CD4-positive, alpha-beta T cell treated with Interferon gamma for 1 hour (primary cell): ENCODE results near the gene PDE6B.

Experiments used
- DNase-seq: peaks from one replicate; pipeline ENCODE4 v3.0.0-alpha.2; 2020

PDE6B gene

DNA sequence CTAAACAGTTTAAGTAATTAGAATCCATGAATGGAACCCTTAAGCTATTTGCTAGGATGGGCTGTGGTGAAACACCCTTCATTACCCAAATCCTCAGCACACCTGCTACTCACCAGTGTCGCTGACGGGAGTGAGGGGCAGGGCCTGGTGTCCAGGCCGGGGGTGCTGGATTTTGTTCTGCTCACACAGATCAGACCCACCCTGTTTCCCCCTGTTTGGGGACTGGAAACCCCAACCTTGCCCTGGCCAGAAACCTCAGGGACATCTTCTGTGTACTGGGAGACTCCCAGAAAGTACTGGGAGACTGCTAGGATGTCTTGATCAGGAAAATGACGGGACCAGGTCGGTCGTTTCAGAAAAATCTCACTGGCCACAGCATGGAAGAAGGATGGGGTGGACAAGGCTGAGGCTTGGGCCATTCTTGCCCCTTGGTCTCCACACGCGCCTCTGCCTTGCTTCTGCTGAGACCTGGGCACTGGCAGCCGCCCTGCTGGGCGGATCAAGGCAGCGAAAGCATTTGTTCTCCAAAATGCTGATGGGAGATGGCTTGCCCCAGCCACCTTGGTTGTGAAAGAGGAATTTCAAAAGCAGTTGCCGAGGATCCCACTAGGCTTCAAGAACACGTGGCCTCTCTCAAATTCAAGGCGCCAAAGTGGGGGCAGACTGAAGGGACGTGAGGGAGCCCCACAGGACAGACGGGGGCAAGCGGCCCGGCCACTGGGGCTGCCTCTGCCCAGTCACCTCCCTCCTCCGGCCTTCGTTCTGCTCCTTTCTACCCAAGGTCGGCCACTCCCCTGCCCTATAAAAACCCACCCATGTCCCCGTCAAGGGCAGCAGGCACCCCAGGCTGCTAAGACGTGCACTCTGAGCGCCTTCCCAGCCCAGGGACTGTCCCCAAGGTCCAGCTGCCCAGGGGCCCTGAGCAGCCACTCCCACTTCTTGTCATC lies 23.5 kb upstream of the PDE6B start:
- DNase-seq, result no peak

DNA sequence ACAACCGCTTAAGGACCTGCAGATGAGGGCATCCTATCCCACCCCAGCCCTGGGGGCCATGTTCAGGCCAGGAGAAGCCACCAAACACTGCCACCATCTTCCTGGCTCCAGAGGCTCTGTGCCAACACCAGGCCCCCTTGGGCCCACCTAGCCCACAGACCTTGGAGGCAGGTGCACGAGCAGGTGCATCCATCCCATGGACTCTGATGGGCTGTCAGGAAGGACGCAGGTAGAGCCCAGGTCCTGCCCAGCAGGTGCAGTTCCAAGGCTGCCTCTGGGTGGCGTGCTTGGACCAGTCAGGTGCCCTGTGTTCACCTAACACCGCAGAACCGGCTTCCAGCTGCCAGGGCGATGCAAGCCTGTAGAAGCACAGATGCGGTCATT lies 22.8 kb upstream of the PDE6B start:
- DNase-seq, result peak; percentile 41

DNA sequence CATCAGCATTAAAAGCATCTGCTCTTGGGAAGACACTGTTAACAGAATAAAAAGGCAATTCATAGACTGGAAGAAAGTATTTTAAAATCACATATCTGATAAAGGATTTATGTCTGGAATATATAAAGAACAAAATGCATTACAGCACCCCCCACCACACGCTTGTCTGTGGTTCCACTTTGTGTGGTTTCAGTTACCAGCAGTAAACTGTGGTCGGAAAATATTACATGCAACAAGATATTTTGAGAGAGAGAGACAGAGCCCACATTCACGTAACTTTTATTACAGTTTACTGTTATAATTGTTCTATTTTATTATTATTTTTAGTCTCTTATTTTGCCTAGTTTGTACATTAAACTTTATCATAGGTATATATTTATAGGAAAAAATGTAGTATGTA lies 21.2 kb upstream of the PDE6B start:
- no peak for DNase-seq

DNA sequence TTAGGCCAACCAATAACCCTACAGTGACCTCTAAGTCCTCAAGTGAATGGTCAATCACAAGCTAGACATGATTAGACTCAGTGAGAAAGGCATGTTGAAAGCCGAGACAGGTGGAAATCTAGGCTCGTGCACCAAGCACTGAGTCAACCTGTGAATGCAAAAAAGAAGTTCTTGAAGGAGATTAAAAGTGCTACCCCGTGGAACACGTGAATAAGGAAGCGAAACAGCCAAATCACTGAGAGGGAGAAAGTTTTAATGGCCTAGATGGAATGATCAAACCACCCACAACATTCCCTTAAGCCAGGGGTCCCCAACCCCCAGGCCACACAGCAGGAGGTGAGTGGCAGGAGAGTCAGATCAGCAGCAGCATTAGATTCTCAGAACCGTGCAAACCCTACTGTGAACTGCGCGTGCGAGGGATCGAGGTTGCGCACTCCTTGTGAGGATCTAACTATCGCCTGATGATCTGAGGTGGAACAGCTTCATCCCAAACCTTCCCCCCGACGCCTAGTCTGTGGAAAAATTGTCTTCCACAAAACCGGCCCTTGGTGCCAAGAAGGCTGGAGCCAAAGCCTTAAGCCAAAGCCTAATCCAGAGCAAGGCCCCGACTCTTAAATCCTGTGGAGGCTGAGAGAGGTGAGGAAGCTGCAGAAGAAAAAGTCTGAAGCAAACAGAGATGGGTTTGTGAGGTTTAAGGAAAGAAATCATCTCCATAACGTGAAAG lies 19.5 kb upstream of the PDE6B start:
- no peak for DNase-seq

DNA sequence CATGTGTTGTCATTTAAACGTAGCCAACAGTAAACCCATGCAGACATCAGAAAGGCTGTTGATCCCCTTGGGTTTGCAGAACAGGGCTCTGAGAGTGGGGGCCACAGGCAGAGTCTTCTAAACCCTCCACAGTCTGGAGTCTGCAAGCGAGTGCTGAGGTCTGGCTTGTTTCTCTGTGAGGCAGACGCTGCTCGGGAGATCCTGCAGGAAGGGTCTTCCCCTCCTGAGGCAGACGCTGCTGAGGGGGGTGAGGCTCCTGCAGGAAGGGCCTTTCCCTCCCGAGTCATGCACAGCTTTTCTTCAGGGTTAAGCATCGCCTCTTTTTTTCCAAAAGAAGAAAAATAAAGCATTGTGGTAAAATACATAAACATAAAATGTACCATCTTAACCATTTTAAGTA lies 17.1 kb upstream of the PDE6B start:
- DNase-seq, result no peak

DNA sequence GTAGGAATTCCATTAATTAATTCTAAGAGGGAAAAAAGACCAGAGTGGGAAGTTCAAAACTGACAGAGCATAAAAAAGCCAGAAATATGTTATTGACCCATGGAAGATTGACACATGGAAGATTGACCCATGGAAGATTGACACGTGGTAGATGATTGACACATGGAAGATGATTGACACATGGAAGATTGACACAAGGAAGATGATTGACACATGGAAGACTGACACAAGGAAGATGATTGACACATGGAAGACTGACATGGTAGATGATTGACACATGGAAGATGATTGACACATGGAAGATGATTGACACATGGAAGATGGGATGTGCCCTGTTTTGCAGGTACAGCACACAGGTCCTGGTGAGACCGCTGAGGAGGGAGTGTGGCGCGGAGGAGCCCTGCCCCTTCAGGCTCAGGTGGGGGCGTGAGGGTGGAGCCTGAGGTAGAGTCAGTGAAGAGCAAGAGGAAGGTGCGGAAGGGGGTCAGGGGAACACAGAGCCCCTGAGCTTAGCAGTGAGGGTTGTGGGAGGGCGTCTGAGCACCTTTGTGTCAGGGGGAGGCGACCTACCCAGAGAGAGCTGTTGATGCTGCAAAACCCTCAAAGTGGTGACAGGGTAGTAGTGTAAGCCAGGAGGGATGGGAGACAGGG lies 15.8 kb upstream of the PDE6B start:
- DNase-seq, result no peak

DNA sequence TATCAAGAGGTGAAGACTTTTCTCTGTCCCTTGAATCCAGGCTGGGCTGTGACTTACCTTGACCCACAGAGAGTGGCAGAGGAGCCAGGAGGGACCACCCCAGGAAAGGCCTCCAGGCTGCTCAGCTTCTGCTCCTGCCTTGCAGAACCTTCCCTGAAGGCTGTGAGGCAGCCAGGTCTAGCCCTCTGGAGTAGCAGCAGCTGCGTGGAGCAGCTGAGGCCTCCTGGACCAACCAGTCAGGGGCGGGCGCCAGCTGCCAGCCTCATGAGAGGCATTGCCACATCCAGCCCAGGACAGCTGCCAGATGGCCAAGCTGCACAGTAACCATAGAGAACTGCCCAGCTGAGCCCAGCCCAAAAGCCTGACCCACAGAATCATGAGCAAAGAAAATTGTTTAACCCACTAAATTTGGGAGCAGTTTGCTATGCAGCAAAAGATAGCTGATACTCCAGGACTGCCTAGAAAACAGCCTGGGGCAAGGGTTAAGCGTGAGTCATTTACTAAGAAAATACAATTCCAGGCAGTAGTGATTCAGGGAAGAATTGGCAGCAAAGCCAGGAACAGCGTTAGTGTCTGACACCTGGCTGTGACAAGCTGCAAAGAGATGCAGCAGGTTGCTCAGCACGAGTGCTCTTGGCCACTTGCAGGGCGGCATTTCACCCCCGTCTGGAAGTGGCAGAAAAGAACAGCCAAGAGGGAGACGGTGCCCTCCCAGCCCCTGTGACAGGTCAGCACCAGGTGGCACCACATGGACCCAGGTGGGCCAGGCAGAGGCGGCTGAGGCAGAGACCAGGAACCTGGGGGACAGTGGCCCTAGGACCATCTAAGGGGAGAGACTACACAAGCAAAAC lies 14.7 kb upstream of the PDE6B start:
- no peak for DNase-seq

DNA sequence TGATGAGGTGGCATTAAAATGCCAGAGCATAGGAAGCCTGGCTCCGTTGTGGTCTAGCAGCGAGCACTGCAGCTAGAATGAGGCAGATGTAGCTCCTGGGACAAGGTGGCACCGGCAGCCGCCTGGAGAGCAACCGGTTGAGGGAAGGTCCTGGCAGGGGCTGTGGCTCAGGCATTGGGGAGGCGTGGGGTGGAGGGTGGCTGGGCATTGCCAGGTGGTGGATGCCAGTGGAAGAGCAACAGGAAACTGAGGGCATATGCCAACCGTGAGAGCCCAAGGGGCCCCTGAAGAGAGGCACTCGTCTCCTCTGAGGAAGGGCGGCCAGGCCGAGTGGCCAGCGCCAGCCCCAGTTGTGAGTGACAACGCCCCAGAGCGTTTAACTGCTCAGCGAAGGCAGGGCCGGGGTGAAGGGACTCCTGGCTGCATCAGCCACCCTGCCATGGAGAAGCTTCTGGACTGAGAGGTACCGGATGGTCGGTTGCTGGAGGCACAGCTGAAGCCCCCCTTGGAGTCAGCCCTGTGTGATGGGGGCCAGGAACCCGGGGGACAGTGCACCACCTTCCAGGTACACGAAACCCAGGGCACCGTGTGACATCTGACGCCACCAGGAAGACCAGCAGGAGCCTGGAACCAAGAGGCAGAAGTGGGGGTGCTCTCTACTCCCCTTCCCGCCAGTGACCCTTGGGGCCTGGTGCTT lies 13.2 kb upstream of the PDE6B start:
- no peak for DNase-seq

DNA sequence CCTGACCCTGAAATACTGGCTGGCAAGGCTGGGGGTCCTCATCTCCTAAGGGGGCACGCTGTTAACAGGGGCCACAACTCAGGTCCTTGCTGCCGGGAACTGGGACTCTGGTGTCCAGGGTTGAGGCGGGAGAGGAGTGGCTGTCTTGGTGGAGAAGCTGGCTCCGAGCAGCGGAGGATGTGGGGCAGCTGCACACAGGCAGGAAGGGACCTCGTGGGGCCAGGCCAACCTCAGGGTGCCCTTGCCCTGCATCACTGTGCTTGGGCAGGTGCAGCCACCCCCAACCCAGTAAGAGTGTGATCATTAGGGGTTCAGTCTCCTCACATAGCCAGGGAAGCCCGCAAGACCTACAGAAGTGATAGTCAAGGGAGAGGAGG lies 12.6 kb upstream of the PDE6B start:
- DNase-seq, result no peak

DNA sequence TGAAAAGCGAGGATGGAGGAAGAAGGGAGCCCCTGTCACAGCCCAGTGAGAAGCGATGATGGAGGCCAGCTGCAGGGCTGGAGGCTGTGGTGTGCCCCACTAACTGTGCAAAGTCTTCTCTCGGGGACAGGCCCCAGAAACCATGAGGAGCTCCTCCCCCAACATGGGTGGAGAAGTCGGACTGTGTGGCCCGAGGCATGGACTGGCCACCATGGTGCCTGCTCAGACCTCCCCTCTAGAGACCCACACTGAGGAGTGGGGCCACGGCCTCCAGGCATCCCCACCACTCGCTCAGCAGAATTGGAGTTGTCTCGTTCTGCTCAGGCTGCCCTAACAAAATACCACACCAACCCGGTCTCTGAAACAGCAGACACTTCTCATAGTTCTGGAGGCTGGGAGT lies 12.2 kb upstream of the PDE6B start:
- no peak for DNase-seq

DNA sequence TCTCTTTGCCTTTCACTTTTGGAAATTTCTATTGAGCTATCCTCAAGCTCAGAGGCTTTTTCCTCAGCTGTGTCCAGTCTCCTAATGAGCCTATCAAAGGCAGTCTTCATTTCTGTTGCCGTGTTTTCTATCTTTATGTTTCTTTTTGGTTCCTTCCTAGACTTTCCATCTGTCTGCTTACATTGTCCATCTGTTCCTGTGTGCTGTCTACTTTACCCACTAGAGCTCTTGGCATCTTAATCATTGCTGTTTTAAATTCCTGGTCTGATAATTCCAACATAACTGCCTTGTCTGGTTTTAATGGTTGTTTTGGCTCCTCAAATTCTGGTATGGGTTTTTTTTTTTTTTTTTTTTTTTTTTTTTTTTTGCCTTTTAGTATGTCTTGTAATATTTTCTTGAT lies 9.3 kb upstream of the PDE6B start:
- DNase-seq, result no peak

DNA sequence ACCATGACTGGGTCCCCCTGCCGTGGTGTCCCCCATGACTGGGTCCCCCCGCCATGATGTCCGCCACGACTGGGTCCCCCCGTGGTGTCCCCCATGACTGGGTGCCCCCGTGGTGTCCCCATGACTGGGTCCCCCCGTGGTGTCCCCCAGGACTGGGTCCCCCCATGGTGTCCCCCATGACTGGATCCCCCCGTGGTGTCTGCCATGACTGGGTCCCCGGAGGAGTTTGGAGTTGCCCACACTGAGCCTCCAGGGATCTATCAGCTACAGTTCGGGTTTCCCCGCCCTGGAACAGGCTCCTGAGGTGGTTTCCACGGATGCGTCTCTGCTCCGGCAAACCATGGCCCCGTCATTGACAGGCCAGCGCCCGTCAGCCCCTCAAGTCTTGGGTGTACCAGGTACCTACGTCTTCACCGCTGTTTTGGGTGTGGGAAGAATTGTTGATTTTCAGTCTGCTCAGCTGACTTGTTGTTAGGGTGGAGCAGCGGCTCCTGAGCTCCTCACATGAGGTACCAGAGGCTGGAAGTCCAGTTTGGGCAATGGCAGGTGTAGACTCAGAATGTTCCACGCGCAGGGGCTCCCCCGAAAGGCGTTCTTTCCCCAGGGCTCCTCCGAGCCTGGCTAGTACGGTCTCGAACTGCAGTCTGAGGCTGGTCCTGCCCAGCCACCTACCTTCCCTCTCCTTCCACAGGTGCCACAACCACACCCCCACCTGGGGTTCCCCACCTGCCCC lies 8.3 kb upstream of the PDE6B start:
- no peak for DNase-seq

DNA sequence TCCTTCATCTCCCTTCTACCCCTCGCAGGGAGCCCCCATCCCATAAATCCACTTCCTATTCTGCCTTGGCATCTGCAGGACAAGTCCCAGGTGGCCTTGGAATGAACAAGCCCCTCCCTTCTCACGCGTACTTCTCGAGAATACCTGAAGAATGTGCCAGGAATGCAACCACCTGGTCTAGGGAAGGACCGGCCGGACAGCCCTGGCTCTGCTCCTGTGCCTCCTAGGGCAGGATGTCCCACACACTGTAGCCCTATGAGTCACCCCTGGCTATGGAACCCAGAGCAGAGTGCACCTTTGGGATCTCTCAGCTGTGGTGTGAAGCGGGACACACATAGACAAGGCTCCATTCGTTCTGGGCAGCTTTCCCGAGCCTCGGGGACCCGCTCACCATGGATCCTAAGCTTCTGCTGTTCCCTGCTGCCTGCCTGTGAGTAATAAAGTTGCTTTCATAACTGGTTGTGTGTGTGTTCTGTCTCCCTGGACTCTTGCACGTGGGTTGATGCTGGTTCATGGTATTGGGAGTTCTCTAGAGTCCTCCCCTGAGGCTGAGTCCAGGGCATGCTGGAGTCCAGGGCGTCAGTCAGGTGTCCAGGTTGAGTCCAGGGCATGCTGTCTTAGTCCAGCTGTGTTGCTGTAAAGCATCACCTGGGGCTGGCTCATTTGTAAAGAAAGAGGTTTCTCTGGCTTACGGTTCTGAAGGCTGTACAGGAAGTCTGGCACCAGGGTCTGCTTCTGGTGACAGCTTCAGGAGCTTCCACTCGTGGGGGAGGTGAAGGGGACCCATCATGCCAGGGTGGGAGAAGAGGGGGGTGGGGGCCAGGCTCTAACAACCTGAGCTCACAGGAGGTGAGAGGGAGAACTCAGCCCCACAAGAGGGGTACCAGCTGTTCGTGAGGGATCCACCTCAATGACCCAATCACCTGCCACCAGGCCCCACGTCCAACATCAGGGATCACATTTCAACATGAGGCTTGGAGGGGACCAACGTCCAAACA lies 7.4 kb upstream of the PDE6B start:
- no peak for DNase-seq

DNA sequence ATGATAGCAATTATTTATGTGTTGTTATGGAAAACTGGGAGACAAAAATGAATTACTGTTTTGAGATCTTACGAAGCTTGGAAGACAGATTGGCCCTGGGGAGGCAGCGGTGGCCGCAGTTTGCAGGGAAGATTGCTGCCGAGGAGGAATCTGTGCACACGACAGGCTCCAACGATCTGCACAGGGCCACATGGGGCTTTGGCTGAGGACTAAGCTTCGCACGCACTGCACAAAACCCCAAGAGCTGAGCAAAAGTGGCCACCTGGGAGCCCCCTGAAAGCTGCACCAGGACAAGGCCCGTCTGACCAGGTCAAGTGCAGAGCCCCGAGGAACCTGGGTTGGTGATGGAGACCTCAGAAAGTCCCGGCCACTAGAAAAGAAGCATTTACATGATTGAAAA lies 5.2 kb upstream of the PDE6B start:
- no peak for DNase-seq

DNA sequence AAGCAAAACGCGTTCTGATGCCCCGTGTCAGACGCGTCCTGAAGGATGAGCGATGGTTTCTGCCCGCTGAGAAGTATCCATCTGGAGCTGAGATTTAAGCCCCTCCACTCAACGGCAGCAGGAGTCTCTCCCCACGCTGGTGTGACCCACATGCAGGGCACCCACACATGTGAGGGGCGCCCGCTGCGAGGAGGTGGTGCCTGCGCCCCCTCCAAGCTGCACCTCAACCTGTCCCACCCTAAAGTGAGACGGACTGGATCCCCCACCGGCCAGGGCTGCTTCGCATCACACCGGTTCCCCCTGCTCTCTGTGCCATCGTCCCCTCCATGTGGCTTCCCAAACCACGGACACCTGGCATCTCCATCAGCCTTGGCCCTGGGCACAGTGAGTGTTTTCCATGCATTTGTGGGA lies 4.5 kb upstream of the PDE6B start:
- no peak for DNase-seq

DNA sequence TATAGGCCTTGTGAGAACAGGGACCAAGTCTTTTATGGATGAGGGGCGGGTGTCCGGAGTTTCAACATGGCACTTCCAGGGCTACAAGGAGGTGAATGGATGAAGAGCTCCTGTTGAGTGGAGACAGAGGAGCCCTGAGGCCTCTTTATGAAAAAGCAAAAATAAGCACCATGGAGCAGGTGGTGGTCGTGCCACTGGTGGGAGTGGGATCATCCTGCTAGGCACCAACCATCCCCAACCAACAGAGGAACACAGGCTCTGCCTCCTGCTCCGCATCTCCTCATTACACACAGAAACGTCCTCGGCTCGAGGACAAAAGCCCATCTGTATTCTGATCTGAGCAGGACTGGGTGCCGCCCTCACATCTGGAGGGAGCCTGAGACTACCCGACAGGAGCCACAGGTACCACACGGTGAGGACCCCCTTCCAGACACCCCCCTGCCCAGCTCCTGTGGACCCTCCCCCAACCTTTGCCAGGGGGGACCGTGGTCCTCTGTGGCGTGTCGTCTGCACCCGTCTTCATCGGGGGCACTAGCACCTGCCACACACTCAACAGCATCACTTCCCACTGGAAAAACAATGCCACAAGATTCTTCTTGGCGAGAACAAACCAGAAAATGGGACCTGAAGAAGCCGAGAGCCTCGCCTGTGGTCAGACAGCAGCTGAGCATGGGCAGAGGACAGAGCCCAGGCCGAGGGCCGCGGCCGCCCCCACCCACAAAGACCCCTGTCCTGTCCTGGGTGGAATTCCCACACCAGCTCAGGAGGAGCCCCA lies 3.9 kb upstream of the PDE6B start:
- DNase-seq, result no peak

DNA sequence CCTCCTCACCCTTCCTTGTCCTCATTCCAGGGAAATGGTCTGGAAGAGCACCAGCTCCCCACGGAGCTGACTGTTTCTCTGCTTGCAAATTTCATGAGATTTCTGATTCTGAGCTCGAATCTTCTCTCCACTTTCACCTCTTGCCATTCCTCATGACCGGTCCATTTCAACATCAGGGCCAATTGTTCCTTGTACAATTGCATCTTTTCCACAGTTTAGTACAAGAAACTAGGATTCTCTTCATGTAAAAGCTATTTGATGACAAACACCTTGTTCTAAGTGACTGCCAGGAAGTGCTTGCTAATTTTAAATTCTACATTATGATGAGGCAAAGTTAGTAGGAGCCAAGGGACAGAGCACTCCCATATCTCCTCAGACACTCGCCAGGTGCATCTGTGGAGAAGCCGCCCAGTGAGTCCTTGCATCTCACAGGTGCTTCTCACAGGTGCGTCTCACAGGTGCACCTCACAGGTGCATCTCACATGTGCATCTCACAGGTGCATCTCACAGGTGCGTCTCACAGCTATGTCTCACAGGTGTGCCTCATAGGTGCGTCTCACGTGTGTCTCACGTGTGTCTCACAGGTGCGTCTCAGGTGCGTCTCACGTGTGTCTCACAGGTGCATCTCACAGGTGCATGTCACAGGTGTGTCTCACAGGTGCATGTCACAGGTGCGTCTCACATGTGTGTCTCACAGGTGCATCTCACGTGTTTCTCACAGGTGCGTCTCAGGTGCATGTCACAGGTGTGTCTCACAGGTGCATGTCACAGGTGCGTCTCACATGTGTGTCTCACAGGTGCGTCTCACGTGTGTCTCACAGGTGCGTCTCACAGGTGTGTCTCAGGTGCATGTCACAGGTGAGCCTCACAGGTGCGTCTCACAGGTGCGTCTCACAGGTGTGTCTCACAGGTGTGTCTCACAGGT lies 3.0 kb upstream of the PDE6B start:
- DNase-seq, result no peak
